C1 segment of cervical spinal cord (tissue), 14 donors: ENCODE data around the gene ADRB2.
"Not testable (repeated sequence)": the region's sequence is repeated elsewhere in the genome, so short reads cannot be mapped to it uniquely, and the experiment has no call there.

Experiments
- DNase-seq, 14 donors: peaks; one replicate each; lab custom pipeline; 2025; lab: John Stamatoyannopoulos, UW

ADRB2 gene

DNA sequence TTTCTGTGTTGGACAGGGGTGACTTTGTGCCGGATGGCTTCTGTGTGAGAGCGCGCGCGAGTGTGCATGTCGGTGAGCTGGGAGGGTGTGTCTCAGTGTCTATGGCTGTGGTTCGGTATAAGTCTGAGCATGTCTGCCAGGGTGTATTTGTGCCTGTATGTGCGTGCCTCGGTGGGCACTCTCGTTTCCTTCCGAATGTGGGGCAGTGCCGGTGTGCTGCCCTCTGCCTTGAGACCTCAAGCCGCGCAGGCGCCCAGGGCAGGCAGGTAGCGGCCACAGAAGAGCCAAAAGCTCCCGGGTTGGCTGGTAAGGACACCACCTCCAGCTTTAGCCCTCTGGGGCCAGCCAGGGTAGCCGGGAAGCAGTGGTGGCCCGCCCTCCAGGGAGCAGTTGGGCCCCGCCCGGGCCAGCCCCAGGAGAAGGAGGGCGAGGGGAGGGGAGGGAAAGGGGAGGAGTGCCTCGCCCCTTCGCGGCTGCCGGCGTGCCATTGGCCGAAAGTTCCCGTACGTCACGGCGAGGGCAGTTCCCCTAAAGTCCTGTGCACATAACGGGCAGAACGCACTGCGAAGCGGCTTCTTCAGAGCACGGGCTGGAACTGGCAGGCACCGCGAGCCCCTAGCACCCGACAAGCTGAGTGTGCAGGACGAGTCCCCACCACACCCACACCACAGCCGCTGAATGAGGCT lies at the start of gene ADRB2:
TSS of gene ADRB2 (plus strand) at position 559 of the 686 bp plus-strand sequence. CDS start 221 bp downstream, outside the sequence.
- DNase-seq = peak; percentile 27 to 91 (median 78)

DNA sequence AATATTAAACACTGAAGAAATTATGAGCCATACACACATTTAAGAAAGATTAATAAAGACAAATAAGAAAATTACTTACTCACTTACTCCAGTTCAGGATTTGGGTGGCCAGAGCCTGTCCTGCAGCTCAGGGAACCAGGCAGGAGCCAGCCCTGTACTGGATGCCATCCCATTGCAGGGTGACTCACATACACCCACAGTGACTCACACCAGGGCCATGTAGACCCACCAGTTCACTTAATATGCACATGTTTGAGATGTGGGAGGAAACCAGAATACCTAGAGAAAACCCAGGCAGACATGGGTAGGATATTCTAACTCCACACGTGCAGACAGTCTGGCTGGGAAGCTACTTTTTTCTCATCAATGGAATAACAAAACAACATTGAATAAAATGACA lies 49.6 kb upstream of the ADRB2 start:
- DNase-seq = no peak

DNA sequence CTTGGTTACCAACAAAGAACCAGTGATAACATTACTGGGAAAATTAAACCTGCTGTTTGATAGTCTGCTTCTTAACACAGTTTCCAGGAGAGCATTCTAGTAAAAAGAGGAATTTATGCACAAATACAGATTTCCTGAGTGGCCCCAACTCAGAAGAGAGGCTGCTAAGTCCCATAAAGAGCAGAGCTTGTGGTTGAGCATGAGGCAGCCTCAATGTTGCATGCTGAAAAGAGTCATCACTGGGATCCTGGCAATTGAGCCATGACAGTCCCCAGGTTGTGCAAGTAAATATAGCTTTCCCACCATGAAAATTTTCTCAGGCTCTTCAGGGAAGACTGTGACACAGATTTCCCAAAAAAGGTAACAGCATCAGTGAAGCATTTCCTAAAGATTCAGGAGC lies 47.5 kb upstream of the ADRB2 start:
- no peak for DNase-seq

DNA sequence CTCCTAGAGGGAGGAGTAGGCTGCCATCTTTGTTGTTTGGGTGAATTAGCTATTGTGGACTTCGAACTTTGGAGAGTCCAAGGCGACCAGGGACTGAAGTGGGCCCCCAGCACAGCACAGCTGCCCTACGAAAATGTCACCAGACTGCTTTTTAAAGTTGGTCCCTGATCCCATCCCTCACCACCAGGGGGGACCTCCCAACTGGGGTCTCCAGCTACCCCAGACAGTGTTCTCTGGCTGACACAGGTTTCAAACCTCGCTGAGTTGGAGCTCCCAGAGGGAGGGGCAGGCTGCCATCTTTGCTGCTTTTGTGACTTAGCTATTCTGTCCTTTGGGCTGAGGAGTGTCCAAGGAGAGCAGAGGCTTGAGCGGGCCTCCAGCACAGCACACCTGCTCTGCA lies 45.7 kb upstream of the ADRB2 start:
- no peak for DNase-seq

- DNase-seq = no peak
These were observed 44.6 kb upstream of the ADRB2 start for GRCh38 chr5:148781766-148782165.

DNA sequence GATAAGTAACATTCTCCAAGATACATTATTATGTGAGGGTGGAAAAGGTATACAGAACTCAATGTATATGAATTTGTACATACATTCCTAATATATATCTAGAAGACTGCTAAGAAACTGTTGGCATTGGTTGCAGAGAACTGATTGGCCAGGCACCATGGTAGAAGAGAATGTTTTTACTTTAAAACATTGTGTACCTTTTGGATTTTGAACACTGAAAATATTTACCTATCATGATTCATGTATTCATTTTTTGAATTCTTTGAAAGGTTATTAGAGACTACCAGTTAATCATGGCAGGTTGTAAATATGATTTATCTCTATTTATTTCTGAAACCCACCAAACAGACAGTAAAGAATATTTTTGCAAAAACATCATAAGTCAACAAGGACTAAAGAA lies 41.2 kb upstream of the ADRB2 start:
- no peak for DNase-seq

DNA sequence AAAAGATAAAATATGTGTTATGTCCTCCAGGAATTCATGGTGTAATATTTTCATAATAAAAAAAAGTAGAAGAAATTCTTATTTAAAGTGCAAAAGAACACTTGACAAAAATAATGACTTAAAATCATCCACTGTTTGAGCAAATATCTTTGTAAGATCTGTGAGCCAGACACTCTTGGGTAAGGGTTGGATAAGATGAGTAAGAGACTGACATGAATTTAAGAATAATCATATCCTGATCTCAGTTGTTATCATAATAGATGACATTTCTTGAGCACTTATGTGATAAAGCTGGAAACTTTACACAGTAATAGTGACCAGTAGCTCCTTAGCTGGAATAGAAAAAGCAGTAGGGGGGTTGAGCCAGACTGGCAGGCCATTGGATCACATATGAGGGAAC lies 40.0 kb upstream of the ADRB2 start:
- DNase-seq = no peak

- no peak for DNase-seq
These were observed 37.8 kb upstream of the ADRB2 start for GRCh38 chr5:148788636-148789035.

GRCh38 chr5:148790545-148791333 lies 35.7 kb upstream of the ADRB2 start:
- no peak for DNase-seq

GRCh38 chr5:148791334-148791667 lies 35.1 kb upstream of the ADRB2 start:
- no peak for DNase-seq

DNA sequence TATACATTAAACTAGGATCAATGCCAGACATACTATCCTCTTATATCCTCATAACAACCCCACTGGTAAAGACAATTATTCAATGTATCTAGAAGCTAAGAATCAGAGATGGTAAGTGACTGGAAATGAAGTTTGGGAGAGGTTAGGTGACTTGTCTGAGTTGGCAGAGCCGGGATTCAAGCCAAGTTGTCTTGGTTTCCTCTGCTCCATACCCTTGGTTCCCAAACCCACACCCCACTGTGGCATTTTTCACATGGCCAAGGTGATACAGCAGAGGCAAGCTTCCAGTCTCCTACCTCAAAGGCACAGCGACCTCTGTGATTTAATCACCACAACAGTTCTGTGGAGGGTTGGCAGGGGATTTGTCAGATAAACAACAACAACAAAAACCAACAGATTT lies 34.7 kb upstream of the ADRB2 start:
- DNase-seq = no peak

DNA sequence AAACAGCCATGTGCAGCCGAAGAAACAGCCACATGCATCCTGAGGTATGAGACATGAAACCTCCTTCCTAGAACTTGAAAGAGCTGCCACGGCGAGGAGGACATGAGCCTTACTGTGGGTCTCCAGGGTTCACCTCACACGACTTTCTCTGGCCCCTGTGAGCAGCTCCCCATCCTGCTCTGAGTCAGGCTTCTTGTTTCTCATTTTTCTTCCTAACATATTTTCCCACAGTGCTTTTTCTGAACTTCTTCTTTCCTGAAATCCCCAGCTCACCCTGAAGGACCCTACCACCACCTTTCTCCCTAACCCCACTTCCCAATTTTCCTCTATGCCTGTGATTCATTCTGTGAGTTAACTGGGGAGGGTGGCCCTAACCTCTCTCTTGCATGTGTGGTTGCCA lies 33.7 kb upstream of the ADRB2 start:
- DNase-seq = no peak

DNA sequence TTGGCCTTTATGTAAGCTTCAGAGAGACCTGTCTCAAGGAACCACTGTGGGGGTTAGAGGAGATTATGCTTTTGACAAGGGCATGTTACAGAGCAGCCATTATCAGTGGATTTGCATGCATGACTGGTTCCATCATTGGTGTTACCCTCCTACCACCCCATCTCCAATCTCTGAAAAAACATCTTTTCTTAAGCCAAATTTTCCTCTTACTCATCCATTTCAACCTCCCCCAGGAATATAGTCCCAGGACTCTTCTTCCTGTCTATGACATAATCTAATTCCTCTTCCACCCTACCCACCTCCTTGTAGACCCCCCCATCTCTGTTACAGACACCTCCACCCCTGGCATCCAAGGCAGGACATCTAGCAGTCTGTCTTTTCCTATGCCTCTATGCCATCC lies 33.1 kb upstream of the ADRB2 start:
- DNase-seq = no peak

- DNase-seq = no peak
These were observed 32.1 kb upstream of the ADRB2 start for GRCh38 chr5:148794275-148794674.

DNA sequence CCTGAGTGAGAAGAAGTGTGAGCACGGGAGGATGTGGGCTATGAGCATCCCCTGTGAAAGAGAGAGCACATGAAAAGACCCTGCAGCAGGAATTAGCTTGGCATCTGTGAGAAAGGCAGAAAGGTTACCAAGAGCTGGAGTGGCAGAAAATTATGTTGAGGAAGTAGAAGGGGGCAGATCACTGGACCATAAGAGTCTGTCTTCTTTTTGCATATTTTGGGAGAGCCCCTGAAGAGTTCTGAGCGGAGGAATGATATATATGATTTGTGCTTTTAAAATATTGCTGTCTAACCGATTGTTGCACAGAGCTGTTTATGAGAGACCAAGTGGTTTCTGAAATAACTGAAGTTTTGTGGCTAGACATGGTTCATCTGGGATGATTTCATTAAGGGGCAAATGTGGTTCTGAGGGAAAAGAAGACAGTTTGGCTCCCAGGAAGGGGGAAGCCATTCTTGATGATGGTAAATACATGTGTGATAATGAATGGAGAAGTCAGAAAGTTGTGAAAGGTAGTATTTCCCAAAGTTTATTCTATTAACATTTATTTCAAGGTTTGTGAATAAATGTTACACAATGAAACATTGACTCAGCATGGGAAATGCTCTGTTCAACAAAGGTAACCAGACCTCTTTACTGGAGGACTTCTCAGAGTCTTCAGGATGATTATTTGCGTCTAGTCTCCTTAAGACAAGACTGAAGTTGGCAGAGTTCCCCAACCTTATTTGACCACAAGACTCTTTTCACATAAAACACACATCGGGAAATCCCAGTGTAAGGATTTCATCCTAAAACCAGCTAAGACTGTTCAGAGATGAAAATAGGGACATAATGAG lies 31.5 kb upstream of the ADRB2 start:
- no peak for DNase-seq

- no peak for DNase-seq
These were observed 29.5 kb upstream of the ADRB2 start for GRCh38 chr5:148796936-148797335.

GRCh38 chr5:148798786-148799185 lies 27.6 kb upstream of the ADRB2 start:
- DNase-seq = no peak

- DNase-seq = no peak
These were observed 26.5 kb upstream of the ADRB2 start for GRCh38 chr5:148799737-148800527.

GRCh38 chr5:148801682-148802276 lies 24.6 kb upstream of the ADRB2 start:
- DNase-seq = no peak

DNA sequence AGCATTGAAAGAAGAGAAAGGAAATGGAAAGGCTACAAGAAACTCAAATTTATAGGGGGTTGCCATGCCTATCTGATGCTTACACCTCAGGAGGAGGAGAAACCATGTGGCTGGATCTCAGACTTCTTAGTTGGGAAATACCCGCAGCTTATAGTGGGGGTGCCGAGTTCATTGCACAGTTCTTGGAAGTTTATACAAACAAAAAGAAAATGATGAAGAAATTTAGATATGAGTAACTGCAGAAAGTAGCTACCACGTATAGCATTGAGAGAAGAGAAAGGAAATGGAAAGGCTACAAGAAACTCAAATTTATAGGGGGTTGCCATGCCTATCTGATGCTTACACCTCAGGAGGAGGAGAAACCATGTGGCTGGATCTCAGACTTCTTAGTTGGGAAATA lies 23.0 kb upstream of the ADRB2 start:
- not testable (repeated sequence) for DNase-seq

DNA sequence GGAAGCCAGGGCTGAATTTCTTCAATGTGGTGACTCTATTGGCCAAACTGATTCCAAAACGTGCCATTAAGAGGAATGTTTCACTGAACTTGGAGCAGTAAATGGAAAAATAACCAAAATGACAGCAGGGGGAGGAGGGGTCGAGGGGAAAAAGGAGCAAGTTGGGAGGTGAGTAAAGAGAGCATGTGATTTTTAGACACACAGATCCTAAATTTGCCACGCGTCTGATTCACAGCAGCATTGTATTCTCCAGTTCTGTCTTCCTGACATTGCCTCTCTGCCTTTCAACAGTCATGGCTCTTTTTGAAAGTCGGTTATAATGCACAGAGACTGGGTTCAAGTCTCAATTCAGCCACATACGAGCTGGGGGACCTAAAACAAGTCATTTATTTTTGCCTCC lies 22.0 kb upstream of the ADRB2 start:
- no peak for DNase-seq
